ENCODE data around the gene CDC42BPB.

Gene CDC42BPB

DNA sequence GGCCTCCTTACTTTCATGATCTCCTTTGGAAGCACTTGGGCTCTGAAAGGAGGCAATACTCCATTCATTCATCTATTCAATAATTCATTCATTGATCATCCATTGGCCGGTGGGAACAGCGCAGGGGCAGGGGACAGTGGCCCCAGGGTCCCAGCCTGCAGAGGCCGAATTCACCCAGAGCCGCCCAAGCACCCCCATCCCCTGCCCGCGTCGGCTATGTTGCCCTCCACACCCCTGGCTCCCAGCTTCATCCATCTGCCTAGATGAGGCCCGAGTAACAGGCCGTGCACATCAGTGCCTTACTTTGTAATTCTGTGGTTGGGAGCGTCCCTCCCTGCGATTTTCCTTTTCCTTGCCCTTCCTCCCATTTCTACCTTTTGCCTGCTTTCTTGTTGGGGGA, 131.7 kb downstream of the CDC42BPB start:
- ChIA-PET CTCF (interaction anchor here (0.9 kb wide), 1 partner anchor 9 kb away, joined by 3 read pairs; no protein-coding TSS in a partner anchor), POLR2A (no interaction called here)
- Histone ChIP-seq H3K4me1 (ENCODE audit: control insufficient read depth, insufficient read depth, low read length) (no peaks in the 10 kb centered on the region), H3K27ac (ENCODE audit: extremely low read depth, low read depth, low read length) (no peak overlapping the region), H3K36me3 (ENCODE audit: control insufficient read depth in 2 of 2, insufficient read depth in 1 of 2, low read length in 2 of 2) (no peaks in the 10 kb centered on the region), H3K9me3 (ENCODE audit: control insufficient read depth, insufficient read depth, low read depth, low read length) (no peaks in the 10 kb centered on the region), H3K4me3 (ENCODE audit: low read depth, low read length) (no peak overlapping the region)
- no peak for TF ChIP-seq TSHZ1 (tag by site-specific recombination; IDR thresholded peaks at IDR 0.05; ENCODE audit: borderline replicate concordance)
- no peak for TF ChIP-seq HIC1 (tag by site-specific recombination; IDR thresholded peaks at IDR 0.05)
- no peak for TF ChIP-seq ZNF324 (tag by site-specific recombination; IDR thresholded peaks at IDR 0.05)
- TF ChIP-seq ZSCAN30 (tag by site-specific recombination; IDR thresholded peaks at IDR 0.05) = no peak

- Histone ChIP-seq H3K9me3 (ENCODE audit: control insufficient read depth, insufficient read depth, low read depth, low read length) (no peaks in the 10 kb centered on the region), H3K4me3 (ENCODE audit: low read depth, low read length) (no peak overlapping the region), H3K4me1 (ENCODE audit: control insufficient read depth, insufficient read depth, low read length) (no peaks in the 10 kb centered on the region), H3K27ac (ENCODE audit: extremely low read depth, low read depth, low read length) (no peak overlapping the region), H3K36me3 (ENCODE audit: control insufficient read depth in 2 of 2, insufficient read depth in 1 of 2, low read length in 2 of 2) (no peaks in the 10 kb centered on the region)
- TF ChIP-seq, protein P1, sequence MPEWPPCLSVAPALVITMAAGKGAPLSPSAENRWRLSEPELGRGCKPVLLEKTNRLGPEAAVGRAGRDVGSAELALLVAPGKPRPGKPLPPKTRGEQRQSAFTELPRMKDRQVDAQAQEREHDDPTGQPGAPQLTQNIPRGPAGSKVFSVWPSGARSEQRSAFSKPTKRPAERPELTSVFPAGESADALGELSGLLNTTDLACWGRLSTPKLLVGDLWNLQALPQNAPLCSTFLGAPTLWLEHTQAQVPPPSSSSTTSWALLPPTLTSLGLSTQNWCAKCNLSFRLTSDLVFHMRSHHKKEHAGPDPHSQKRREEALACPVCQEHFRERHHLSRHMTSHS (tag by site-specific recombination; IDR thresholded peaks at IDR 0.05) = no peak
- TF ChIP-seq ZNF10 (tag by site-specific recombination; IDR thresholded peaks at IDR 0.05) (no peak), ZSCAN16 (tag by site-specific recombination; IDR thresholded peaks at IDR 0.05) (no peak), ZNF239 (tag by site-specific recombination; IDR thresholded peaks at IDR 0.05) (peak; percentile 94), GFI1B (tag by site-specific recombination; IDR thresholded peaks at IDR 0.05) (no peak), ZNF777 (tag by site-specific recombination; IDR thresholded peaks at IDR 0.05; ENCODE audit: borderline replicate concordance) (no peak), PRDM6 (tag by site-specific recombination; IDR thresholded peaks at IDR 0.05) (no peak)
- TF ChIP-seq, protein P2, sequence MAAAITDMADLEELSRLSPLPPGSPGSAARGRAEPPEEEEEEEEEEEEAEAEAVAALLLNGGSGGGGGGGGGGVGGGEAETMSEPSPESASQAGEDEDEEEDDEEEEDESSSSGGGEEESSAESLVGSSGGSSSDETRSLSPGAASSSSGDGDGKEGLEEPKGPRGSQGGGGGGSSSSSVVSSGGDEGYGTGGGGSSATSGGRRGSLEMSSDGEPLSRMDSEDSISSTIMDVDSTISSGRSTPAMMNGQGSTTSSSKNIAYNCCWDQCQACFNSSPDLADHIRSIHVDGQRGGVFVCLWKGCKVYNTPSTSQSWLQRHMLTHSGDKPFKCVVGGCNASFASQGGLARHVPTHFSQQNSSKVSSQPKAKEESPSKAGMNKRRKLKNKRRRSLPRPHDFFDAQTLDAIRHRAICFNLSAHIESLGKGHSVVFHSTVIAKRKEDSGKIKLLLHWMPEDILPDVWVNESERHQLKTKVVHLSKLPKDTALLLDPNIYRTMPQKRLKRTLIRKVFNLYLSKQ (tag by site-specific recombination; IDR thresholded peaks at IDR 0.05; ENCODE audit: borderline replicate concordance) = no peak
- TF ChIP-seq, protein P3, sequence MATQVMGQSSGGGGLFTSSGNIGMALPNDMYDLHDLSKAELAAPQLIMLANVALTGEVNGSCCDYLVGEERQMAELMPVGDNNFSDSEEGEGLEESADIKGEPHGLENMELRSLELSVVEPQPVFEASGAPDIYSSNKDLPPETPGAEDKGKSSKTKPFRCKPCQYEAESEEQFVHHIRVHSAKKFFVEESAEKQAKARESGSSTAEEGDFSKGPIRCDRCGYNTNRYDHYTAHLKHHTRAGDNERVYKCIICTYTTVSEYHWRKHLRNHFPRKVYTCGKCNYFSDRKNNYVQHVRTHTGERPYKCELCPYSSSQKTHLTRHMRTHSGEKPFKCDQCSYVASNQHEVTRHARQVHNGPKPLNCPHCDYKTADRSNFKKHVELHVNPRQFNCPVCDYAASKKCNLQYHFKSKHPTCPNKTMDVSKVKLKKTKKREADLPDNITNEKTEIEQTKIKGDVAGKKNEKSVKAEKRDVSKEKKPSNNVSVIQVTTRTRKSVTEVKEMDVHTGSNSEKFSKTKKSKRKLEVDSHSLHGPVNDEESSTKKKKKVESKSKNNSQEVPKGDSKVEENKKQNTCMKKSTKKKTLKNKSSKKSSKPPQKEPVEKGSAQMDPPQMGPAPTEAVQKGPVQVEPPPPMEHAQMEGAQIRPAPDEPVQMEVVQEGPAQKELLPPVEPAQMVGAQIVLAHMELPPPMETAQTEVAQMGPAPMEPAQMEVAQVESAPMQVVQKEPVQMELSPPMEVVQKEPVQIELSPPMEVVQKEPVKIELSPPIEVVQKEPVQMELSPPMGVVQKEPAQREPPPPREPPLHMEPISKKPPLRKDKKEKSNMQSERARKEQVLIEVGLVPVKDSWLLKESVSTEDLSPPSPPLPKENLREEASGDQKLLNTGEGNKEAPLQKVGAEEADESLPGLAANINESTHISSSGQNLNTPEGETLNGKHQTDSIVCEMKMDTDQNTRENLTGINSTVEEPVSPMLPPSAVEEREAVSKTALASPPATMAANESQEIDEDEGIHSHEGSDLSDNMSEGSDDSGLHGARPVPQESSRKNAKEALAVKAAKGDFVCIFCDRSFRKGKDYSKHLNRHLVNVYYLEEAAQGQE (tag by site-specific recombination; IDR thresholded peaks at IDR 0.05) = no peak
- CTCF ChIA-PET = interaction anchor here (0.5 to 0.9 kb wide), 2 partner anchors 10 to 1262 kb away, joined by 3 read pairs; no protein-coding TSS in a partner anchor
- POLR2A ChIA-PET = no interaction called here
These were observed 132.4 kb downstream of the CDC42BPB start for GRCh38 chr14:102924632-102925588.
